Stimulated activated naive CD8-positive, alpha-beta T cell treated with anti-CD3 and anti-CD28 coated beads, Interleukin-15, Interleukin-2, amounts not matched to agents 100 ng/mL and 50 ng/mL, for 24 hours (primary cell): ENCODE results near the gene HIKESHI.

Experiments
- H3K27ac Mint-ChIP-seq: one replicate; pipeline ENCODE4 v1.8.0; 2021; ENCODE audit warnings: mild to moderate bottlenecking, mixed read lengths
- H3K27me3 Mint-ChIP-seq: one replicate; pipeline ENCODE4 v1.8.0; 2021; ENCODE audit warnings: mixed read lengths
- H3K36me3 Mint-ChIP-seq: one replicate; pipeline ENCODE4 v1.8.0; 2021; ENCODE audit warnings: low read depth, mixed read lengths
- H3K4me1 Mint-ChIP-seq: one replicate; pipeline ENCODE4 v1.8.0; 2021; ENCODE audit warnings: low read depth, mixed read lengths
- H3K4me3 Mint-ChIP-seq: one replicate; pipeline ENCODE4 v1.8.0; 2021; ENCODE audit warnings: mild to moderate bottlenecking, mixed read lengths
- H3K9me3 Mint-ChIP-seq: one replicate; pipeline ENCODE4 v1.8.0; 2021; ENCODE audit warnings: mixed read lengths

The HIKESHI gene

GRCh38 chr11:86302092-86302793 is at the start of gene HIKESHI:
Gene HIKESHI, plus strand, starts transcription at chr11:86302240. Its CDS starts 209 bp downstream, at chr11:86302449.
- H3K36me3 Mint-ChIP-seq: peaks cover 25% of the 10 kb centered on the region
- peak within 1 kb of the TSS; percentile 94 for H3K27ac Mint-ChIP-seq
- H3K4me1 Mint-ChIP-seq: peaks cover 40% of the 10 kb centered on the region
- no peaks in the 10 kb centered on the region for H3K9me3 Mint-ChIP-seq
- no peaks in the 10 kb centered on the region for H3K27me3 Mint-ChIP-seq
- H3K4me3 Mint-ChIP-seq: peak within 1 kb of the TSS; percentile 97

- peak overlapping the region; percentile 7 for H3K27ac Mint-ChIP-seq
- H3K4me1 Mint-ChIP-seq: peaks cover 44% of the 10 kb centered on the region
- no peaks in the 10 kb centered on the region for H3K27me3 Mint-ChIP-seq
- H3K4me3 Mint-ChIP-seq: no peak overlapping the region
- H3K36me3 Mint-ChIP-seq: peaks cover 77% of the 10 kb centered on the region
- H3K9me3 Mint-ChIP-seq: no peaks in the 10 kb centered on the region
Observed at GRCh38 chr11:86255896-86256295, 46.1 kb upstream of the HIKESHI start.

- H3K9me3 Mint-ChIP-seq: no peaks in the 10 kb centered on the region
- H3K27me3 Mint-ChIP-seq: no peaks in the 10 kb centered on the region
- H3K27ac Mint-ChIP-seq: no peak overlapping the region
- H3K36me3 Mint-ChIP-seq: peaks cover 78% of the 10 kb centered on the region
- no peak overlapping the region for H3K4me3 Mint-ChIP-seq
- peaks cover 37% of the 10 kb centered on the region for H3K4me1 Mint-ChIP-seq
Observed at GRCh38 chr11:86256608-86257007, 45.4 kb upstream of the HIKESHI start.

- no peak overlapping the region for H3K27ac Mint-ChIP-seq
- H3K4me3 Mint-ChIP-seq: no peak overlapping the region
- H3K27me3 Mint-ChIP-seq: no peaks in the 10 kb centered on the region
- no peaks in the 10 kb centered on the region for H3K9me3 Mint-ChIP-seq
- H3K36me3 Mint-ChIP-seq: peaks cover 78% of the 10 kb centered on the region
- peaks cover 29% of the 10 kb centered on the region for H3K4me1 Mint-ChIP-seq
Observed at GRCh38 chr11:86257446-86257845, 44.6 kb upstream of the HIKESHI start.

GRCh38 chr11:86259730-86260129 is 42.3 kb upstream of the HIKESHI start:
- Mint-ChIP-seq H3K27ac (peak overlapping the region; percentile 37), H3K4me3 (no peak overlapping the region), H3K4me1 (peaks cover 28% of the 10 kb centered on the region), H3K36me3 (peaks cover 85% of the 10 kb centered on the region), H3K9me3 (no peaks in the 10 kb centered on the region), H3K27me3 (no peaks in the 10 kb centered on the region)

GRCh38 chr11:86261328-86261727 is 40.7 kb upstream of the HIKESHI start:
- no peak overlapping the region for H3K27ac Mint-ChIP-seq
- H3K4me3 Mint-ChIP-seq: no peak overlapping the region
- H3K36me3 Mint-ChIP-seq: peaks cover 83% of the 10 kb centered on the region
- H3K4me1 Mint-ChIP-seq: peaks cover 25% of the 10 kb centered on the region
- H3K27me3 Mint-ChIP-seq: no peaks in the 10 kb centered on the region
- no peaks in the 10 kb centered on the region for H3K9me3 Mint-ChIP-seq

- peaks cover 82% of the 10 kb centered on the region for H3K36me3 Mint-ChIP-seq
- no peak overlapping the region for H3K4me3 Mint-ChIP-seq
- H3K4me1 Mint-ChIP-seq: peaks cover 17% of the 10 kb centered on the region
- H3K9me3 Mint-ChIP-seq: no peaks in the 10 kb centered on the region
- no peak overlapping the region for H3K27ac Mint-ChIP-seq
- no peaks in the 10 kb centered on the region for H3K27me3 Mint-ChIP-seq
Observed at GRCh38 chr11:86262387-86262786, 39.7 kb upstream of the HIKESHI start.

GRCh38 chr11:86264649-86265048 is 37.4 kb upstream of the HIKESHI start:
- no peak overlapping the region for H3K27ac Mint-ChIP-seq
- no peaks in the 10 kb centered on the region for H3K9me3 Mint-ChIP-seq
- H3K4me3 Mint-ChIP-seq: no peak overlapping the region
- H3K27me3 Mint-ChIP-seq: no peaks in the 10 kb centered on the region
- peaks cover 22% of the 10 kb centered on the region for H3K4me1 Mint-ChIP-seq
- H3K36me3 Mint-ChIP-seq: peaks cover 82% of the 10 kb centered on the region

- Mint-ChIP-seq H3K27me3 (no peaks in the 10 kb centered on the region), H3K36me3 (peaks cover 82% of the 10 kb centered on the region), H3K4me3 (no peak overlapping the region), H3K4me1 (peaks cover 27% of the 10 kb centered on the region), H3K27ac (no peak overlapping the region), H3K9me3 (no peaks in the 10 kb centered on the region)
Observed at GRCh38 chr11:86265194-86265593, 36.8 kb upstream of the HIKESHI start.

- Mint-ChIP-seq H3K9me3 (no peaks in the 10 kb centered on the region), H3K27me3 (no peaks in the 10 kb centered on the region), H3K27ac (no peak overlapping the region), H3K4me3 (no peak overlapping the region), H3K4me1 (peaks cover 53% of the 10 kb centered on the region), H3K36me3 (peaks cover 90% of the 10 kb centered on the region)
Observed at GRCh38 chr11:86269645-86270044, 32.4 kb upstream of the HIKESHI start.

GRCh38 chr11:86274503-86274902 is 27.5 kb upstream of the HIKESHI start:
- Mint-ChIP-seq H3K36me3 (peaks cover 96% of the 10 kb centered on the region), H3K9me3 (no peaks in the 10 kb centered on the region), H3K27me3 (no peaks in the 10 kb centered on the region), H3K4me1 (peaks cover 66% of the 10 kb centered on the region), H3K27ac (peak overlapping the region; percentile 72), H3K4me3 (no peak overlapping the region)

GRCh38 chr11:86274999-86275398 is 27.0 kb upstream of the HIKESHI start:
- no peak overlapping the region for H3K4me3 Mint-ChIP-seq
- peaks cover 96% of the 10 kb centered on the region for H3K36me3 Mint-ChIP-seq
- H3K9me3 Mint-ChIP-seq: no peaks in the 10 kb centered on the region
- peaks cover 67% of the 10 kb centered on the region for H3K4me1 Mint-ChIP-seq
- no peaks in the 10 kb centered on the region for H3K27me3 Mint-ChIP-seq
- peak overlapping the region; percentile 1 for H3K27ac Mint-ChIP-seq

- Mint-ChIP-seq H3K27ac (peak overlapping the region; percentile 1), H3K27me3 (no peaks in the 10 kb centered on the region), H3K9me3 (no peaks in the 10 kb centered on the region), H3K36me3 (peaks cover 96% of the 10 kb centered on the region), H3K4me1 (peaks cover 67% of the 10 kb centered on the region), H3K4me3 (no peak overlapping the region)
Observed at GRCh38 chr11:86275493-86276370, 26.3 kb upstream of the HIKESHI start.

GRCh38 chr11:86277741-86278140 is 24.3 kb upstream of the HIKESHI start:
- H3K27ac Mint-ChIP-seq: no peak overlapping the region
- H3K9me3 Mint-ChIP-seq: no peaks in the 10 kb centered on the region
- no peaks in the 10 kb centered on the region for H3K27me3 Mint-ChIP-seq
- no peak overlapping the region for H3K4me3 Mint-ChIP-seq
- H3K4me1 Mint-ChIP-seq: peaks cover 61% of the 10 kb centered on the region
- H3K36me3 Mint-ChIP-seq: peaks cover 95% of the 10 kb centered on the region

- no peaks in the 10 kb centered on the region for H3K27me3 Mint-ChIP-seq
- peaks cover 95% of the 10 kb centered on the region for H3K36me3 Mint-ChIP-seq
Observed at GRCh38 chr11:86278226-86278625, 23.8 kb upstream of the HIKESHI start.

More at GRCh38 chr11:86278226-86278625, 23.8 kb upstream of the HIKESHI start:
- no peak overlapping the region for H3K27ac Mint-ChIP-seq
- no peaks in the 10 kb centered on the region for H3K9me3 Mint-ChIP-seq
- no peak overlapping the region for H3K4me3 Mint-ChIP-seq
- H3K4me1 Mint-ChIP-seq: peaks cover 61% of the 10 kb centered on the region
